GM12865 (cell line): ENCODE measurements around the gene TRAPPC3.

ENCODE experiments used
- DNase-seq: peaks from one replicate; pipeline ENCODE4 v3.0.0; 2010; ENCODE audit warnings: low read depth
- H3K4me3 ChIP-seq: 2 replicates; pipeline ENCODE4 v1.5.1; 2011; ENCODE audit warnings: mild to moderate bottlenecking, low read depth, low read length, control low read depth
- CTCF ChIP-seq: IDR thresholded peaks from 2 replicates; pipeline ENCODE4 v1.5.1; 2011; ENCODE audit warnings: low read length, control low read depth, low read depth, inconsistent platforms; ENCODE audit not compliant: insufficient read depth; ENCODE audit errors: missing control alignments

TRAPPC3 gene

GRCh38 chr1:36087233-36088123 is 61.8 kb downstream of the TRAPPC3 start:
- H3K4me3 ChIP-seq = no peak overlapping the region
- peak; percentile 30 for TF ChIP-seq CTCF
- DNase-seq = peak; percentile 32
